ENCODE data around the gene OSCP1.
"Not testable (repeated sequence)": the region's sequence is repeated elsewhere in the genome, so short reads cannot be mapped to it uniquely, and the experiment has no call there.

OSCP1 gene

GRCh38 chr1:36450270-36450918 is at the start of gene OSCP1:
Gene OSCP1, minus strand, starts transcription at chr1:36450451. Its CDS starts 82 bp downstream, at chr1:36450369.
- peak; percentile 60 for FAIRE-seq

- FAIRE-seq = no peak
Measured at GRCh38 chr1:36497207-36497606, 47.0 kb upstream of the OSCP1 start.

GRCh38 chr1:36494971-36495370 is 44.7 kb upstream of the OSCP1 start:
- no peak for FAIRE-seq

GRCh38 chr1:36493524-36493923 is 43.3 kb upstream of the OSCP1 start:
- no peak for FAIRE-seq

- no peak for FAIRE-seq
Measured at GRCh38 chr1:36492491-36492890, 42.2 kb upstream of the OSCP1 start.

- FAIRE-seq = not testable (repeated sequence)
Measured at GRCh38 chr1:36489258-36490051, 39.2 kb upstream of the OSCP1 start.

- FAIRE-seq = no peak
Measured at GRCh38 chr1:36487906-36488305, 37.7 kb upstream of the OSCP1 start.

GRCh38 chr1:36487336-36487725 is 37.1 kb upstream of the OSCP1 start:
- not testable (repeated sequence) for FAIRE-seq

- no peak for FAIRE-seq
Measured at GRCh38 chr1:36486439-36487335, 36.4 kb upstream of the OSCP1 start.

- FAIRE-seq = no peak
Measured at GRCh38 chr1:36486093-36486438, 35.8 kb upstream of the OSCP1 start.

GRCh38 chr1:36484099-36484498 is 33.8 kb upstream of the OSCP1 start:
- FAIRE-seq = no peak

GRCh38 chr1:36482724-36483388 is 32.6 kb upstream of the OSCP1 start, which contains the start of gene CSF3R:
Gene CSF3R, minus strand, starts transcription at chr1:36482913. Its CDS starts 3,417 bp downstream, at chr1:36479496.
- FAIRE-seq = no peak

GRCh38 chr1:36481771-36482723 is 31.8 kb upstream of the OSCP1 start:
- FAIRE-seq = no peak

GRCh38 chr1:36481091-36481490 is 30.8 kb upstream of the OSCP1 start:
- no peak for FAIRE-seq

- FAIRE-seq = no peak
Measured at GRCh38 chr1:36480161-36480560, 29.9 kb upstream of the OSCP1 start.

GRCh38 chr1:36479505-36480051 is 29.3 kb upstream of the OSCP1 start:
- no peak for FAIRE-seq

GRCh38 chr1:36477615-36478014 is 27.4 kb upstream of the OSCP1 start:
- FAIRE-seq = not testable (repeated sequence)

- FAIRE-seq = no peak
Measured at GRCh38 chr1:36476945-36477344, 26.7 kb upstream of the OSCP1 start.

GRCh38 chr1:36475910-36476604 is 25.8 kb upstream of the OSCP1 start:
- no peak for FAIRE-seq

- no peak for FAIRE-seq
Measured at GRCh38 chr1:36475341-36475740, 25.1 kb upstream of the OSCP1 start.

GRCh38 chr1:36472656-36473055 is 22.4 kb upstream of the OSCP1 start:
- FAIRE-seq = no peak

Data from islet of Langerhans (tissue), 1 donor.